Memory B cell (primary cell): ENCODE data around the gene UCP2.
A peak's percentile ranks its signal among the peaks of the same experiment; 100 is the strongest.

Experiments used
- ATAC-seq: fragments of 150-1000 bp; cut with Tn5 transposase; 2 replicates; pipeline ENCODE4 v1.10.0; 2021; ENCODE audit warnings: low read depth, mild to moderate bottlenecking, moderate library complexity
- DNase-seq, 2 donors: peaks; one replicate each; pipeline ENCODE4 v3.0.0; 2022; ENCODE audit warnings: low spot score in 2 of 2
- H3K27ac Mint-ChIP-seq: one replicate; pipeline ENCODE4 v1.8.0; 2022; ENCODE audit warnings: mild to moderate bottlenecking, moderate library complexity, mixed read lengths
- H3K27me3 Mint-ChIP-seq: one replicate; pipeline ENCODE4 v1.8.0; 2022; ENCODE audit warnings: mixed read lengths
- H3K36me3 Mint-ChIP-seq: one replicate; pipeline ENCODE4 v1.8.0; 2022; ENCODE audit warnings: mild to moderate bottlenecking, mixed read lengths
- H3K4me1 Mint-ChIP-seq: one replicate; pipeline ENCODE4 v1.8.0; 2022; ENCODE audit warnings: mixed read lengths
- H3K4me3 Mint-ChIP-seq: one replicate; pipeline ENCODE4 v1.8.0; 2022; ENCODE audit warnings: mild to moderate bottlenecking, moderate library complexity, mixed read lengths
- H3K9me3 Mint-ChIP-seq: one replicate; pipeline ENCODE4 v1.8.0; 2022; ENCODE audit warnings: mixed read lengths

The UCP2 gene

DNA sequence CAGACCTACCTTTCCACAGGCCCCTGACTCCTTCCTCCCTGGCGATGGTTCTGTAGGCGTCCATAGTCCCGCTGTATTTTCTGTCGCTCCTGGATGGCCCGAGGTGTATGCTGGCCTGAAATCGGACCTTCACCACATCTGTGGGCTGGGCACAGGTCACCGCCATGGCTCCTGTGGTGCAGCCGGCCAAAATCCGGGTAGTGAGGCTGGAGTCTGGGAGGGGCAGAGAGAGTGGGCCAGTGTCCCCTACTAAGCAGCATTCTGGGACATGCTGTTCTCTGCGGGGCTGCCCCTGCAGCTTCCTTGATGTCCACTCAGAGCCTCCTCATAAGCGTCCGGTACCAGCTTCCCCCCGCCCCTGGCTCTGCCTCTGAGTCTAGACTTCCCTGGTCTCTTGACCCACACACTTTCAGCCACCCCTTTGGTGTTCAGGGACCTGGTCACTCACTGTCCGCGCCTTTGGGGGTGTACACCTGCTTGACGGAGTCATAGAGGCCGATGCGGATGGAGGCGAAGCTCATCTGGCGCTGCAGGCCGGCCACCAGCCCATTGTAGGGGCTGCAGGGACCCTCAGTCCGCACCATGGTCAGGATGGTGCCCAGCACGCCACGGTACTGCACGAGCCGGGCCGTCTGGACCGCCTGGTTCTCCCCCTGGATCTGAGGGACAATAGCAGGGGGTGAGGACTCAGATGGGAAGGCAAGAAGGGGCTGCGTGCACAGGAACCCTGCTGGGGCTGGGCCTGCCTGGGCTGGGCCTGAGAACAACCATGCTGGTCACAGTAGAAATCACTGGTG is 23.3 kb upstream of the UCP2 start:
- H3K36me3 Mint-ChIP-seq, result peaks cover 6% of the 10 kb centered on the region
- ATAC-seq (no peak), DNase-seq (no peak)
- no peaks in the 10 kb centered on the region for H3K9me3 Mint-ChIP-seq
- peak overlapping the region; percentile 94 for H3K27ac Mint-ChIP-seq
- no peak overlapping the region for H3K4me3 Mint-ChIP-seq
- no peaks in the 10 kb centered on the region for H3K27me3 Mint-ChIP-seq
- peaks cover 25% of the 10 kb centered on the region for H3K4me1 Mint-ChIP-seq

DNA sequence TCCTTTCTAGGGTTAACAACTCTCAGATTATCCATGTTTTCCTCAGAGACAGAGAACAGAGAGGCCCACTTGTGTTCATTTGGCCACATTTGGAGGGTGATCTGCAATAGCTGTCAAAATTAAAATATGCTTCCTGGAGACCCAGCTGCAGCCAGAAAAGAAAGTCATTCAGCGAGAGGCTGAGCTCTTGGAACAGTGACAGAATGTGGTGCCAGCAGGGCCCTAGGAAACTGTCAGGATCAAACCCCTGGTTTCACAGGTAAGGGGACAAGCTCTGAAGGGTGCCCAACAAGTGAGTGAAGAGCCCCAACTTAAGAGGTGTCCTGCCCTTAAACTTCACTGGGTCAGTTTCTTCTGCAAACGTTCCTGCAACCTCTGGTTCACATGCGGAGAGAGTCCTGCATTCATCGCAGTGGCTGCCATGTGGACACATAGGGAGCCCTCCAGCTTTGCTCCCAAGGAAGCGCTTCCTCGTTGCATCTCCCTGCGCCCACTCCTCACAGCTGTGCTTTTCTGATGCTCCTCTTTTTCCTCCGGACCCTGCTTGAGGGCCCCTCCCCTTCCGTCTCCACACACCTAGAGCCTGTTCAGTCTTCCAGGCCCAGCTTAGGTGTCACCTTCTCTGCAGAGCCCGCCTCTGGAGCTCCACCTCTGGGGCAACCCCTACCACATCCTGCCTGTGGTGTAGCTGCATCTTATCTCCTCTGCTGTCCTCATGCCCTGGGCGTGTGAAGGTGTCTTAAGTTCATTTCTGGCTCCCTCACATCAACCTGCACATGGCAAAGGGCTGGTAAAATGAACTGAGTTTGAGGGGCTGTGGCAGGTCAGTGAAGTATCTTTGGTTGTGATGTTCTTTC is 22.3 kb upstream of the UCP2 start:
- Mint-ChIP-seq H3K4me3 (no peak overlapping the region), H3K4me1 (peaks cover 17% of the 10 kb centered on the region), H3K27me3 (no peaks in the 10 kb centered on the region), H3K27ac (peak overlapping the region; percentile 94), H3K9me3 (no peaks in the 10 kb centered on the region), H3K36me3 (peaks cover 6% of the 10 kb centered on the region)
- ATAC-seq (peak; percentile 100), DNase-seq (peak in 1 of 2 donors; percentile 59)

DNA sequence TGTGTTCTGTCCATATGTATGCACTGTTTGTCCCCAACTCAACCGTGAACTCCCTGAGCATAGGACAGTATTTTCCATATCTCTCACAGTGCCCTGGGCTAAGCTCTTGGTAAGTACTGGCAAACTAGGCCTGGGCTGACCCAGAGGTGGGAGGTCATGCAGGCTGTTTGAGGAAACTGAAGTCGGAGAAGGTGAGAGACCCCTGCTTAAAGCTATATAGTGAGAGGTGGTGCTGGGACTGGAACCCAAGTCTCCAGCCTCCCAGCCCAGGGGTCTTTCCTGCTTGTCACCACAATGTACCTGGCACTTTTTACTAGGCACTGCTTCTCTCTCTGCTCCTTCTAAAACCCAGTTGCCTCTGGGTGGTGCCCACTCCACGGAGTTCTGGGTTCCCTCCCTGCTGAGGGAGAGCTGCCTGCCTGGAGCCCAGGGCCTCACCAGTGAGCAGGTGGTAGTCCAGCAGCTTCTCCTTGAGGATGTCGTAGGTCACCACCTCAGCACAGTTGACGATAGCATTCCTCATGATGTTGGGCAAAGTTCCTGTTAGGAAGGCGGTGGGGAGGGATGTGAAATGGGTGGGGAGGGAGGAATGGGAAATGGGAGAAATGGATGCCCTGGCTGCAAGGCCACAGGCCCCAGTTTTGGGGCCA is 21.5 kb upstream of the UCP2 start:
- Mint-ChIP-seq H3K9me3 (no peaks in the 10 kb centered on the region), H3K4me3 (no peak overlapping the region), H3K4me1 (peaks cover 21% of the 10 kb centered on the region), H3K36me3 (peaks cover 6% of the 10 kb centered on the region), H3K27me3 (no peaks in the 10 kb centered on the region), H3K27ac (peak overlapping the region; percentile 84)
- no peak for DNase-seq
- ATAC-seq, result no peak

DNA sequence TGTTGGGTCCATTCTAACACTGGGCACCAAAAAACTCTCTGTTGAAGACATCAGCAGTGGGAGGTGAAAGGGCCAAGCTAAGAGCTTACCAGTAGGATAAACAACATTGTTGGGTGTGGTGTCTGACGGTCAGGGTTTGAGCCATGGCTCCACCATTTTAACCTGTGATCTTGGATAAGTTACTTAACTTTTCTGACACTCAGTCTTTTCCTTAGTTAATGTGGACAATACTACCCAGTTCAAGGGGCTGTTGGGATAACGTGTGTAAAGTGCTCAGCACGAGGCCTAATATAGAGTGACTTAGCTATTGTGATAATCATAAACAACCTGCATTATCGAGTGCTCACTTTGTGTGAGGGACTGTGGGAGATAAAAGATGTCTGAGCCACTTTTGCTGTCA is 20.2 kb upstream of the UCP2 start:
- H3K27ac Mint-ChIP-seq, result peak overlapping the region; percentile 84
- no peak overlapping the region for H3K4me3 Mint-ChIP-seq
- no peak for DNase-seq
- H3K4me1 Mint-ChIP-seq, result peaks cover 18% of the 10 kb centered on the region
- no peak for ATAC-seq
- H3K36me3 Mint-ChIP-seq, result peaks cover 6% of the 10 kb centered on the region
- H3K9me3 Mint-ChIP-seq, result no peaks in the 10 kb centered on the region
- H3K27me3 Mint-ChIP-seq, result no peaks in the 10 kb centered on the region

DNA sequence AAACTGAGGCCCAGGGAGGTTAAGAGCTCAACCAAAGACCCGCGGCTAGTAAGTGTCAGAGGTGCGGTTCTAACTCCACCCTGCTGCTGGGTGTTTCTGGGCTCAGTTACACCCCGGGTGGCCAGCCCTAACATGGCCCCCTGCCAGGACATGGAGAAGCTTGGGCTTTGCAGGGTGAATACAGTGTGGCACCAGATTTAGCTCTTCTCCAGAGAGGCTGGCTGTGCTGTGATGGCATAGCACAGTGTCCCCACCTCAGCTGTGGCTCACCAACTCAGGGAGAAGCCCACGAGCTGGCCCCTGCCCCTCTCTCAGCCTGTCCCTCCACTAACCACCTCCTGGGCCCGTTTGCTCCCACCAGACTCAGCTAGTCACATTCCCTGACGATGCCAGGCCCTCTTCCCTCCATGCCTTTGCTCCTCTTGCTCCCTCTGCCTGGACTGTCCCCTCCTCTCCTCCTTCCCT is 19.2 kb upstream of the UCP2 start:
- no peak overlapping the region for H3K4me3 Mint-ChIP-seq
- H3K4me1 Mint-ChIP-seq, result peaks cover 24% of the 10 kb centered on the region
- DNase-seq (no peak), ATAC-seq (no peak)
- peak overlapping the region; percentile 84 for H3K27ac Mint-ChIP-seq
- H3K27me3 Mint-ChIP-seq, result no peaks in the 10 kb centered on the region
- H3K9me3 Mint-ChIP-seq, result no peaks in the 10 kb centered on the region
- H3K36me3 Mint-ChIP-seq, result peaks cover 6% of the 10 kb centered on the region

DNA sequence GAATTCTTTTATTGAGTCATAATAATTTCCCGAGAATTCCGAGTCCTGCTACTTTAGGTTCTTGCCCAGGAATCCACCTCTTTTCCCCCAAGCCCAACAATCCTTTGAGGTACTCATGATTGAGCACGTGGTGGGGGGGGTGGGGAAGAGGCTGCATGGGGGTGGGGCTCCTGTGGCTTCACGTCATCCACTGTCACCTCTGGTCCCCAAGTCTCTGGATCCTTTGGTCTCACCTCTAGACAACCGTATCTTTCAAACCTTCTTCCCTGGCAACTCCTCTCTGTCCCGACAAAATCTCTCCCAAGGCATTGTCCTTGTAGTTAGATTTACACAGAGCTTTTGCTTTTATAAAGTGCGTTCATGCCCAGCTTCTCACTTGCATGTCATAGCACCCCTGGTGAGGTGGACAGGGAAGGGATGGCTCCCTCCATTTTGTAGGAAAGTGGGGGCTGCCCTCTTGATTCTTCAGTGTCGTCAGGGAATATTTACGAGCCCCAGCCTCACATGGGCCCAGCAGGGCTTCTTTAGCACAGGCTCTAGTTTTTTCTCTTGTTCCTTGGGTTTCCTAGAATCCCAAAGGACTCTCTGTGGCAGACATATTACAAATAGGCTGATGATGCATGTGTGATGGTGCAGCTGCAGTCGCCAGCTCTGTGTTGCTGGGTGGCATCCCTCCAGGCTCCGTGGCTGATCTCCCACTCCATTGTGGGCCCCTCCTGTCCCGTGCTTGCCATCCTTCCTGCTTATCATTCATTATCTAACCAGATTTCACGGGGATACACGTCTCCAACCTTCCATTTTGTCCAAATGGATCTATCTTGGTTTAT is 17.9 kb upstream of the UCP2 start:
- peaks cover 26% of the 10 kb centered on the region for H3K4me1 Mint-ChIP-seq
- ATAC-seq, result no peak
- no peak for DNase-seq
- H3K27me3 Mint-ChIP-seq, result no peaks in the 10 kb centered on the region
- peak overlapping the region; percentile 100 for H3K27ac Mint-ChIP-seq
- no peak overlapping the region for H3K4me3 Mint-ChIP-seq
- H3K36me3 Mint-ChIP-seq, result peaks cover 6% of the 10 kb centered on the region
- H3K9me3 Mint-ChIP-seq, result no peaks in the 10 kb centered on the region

DNA sequence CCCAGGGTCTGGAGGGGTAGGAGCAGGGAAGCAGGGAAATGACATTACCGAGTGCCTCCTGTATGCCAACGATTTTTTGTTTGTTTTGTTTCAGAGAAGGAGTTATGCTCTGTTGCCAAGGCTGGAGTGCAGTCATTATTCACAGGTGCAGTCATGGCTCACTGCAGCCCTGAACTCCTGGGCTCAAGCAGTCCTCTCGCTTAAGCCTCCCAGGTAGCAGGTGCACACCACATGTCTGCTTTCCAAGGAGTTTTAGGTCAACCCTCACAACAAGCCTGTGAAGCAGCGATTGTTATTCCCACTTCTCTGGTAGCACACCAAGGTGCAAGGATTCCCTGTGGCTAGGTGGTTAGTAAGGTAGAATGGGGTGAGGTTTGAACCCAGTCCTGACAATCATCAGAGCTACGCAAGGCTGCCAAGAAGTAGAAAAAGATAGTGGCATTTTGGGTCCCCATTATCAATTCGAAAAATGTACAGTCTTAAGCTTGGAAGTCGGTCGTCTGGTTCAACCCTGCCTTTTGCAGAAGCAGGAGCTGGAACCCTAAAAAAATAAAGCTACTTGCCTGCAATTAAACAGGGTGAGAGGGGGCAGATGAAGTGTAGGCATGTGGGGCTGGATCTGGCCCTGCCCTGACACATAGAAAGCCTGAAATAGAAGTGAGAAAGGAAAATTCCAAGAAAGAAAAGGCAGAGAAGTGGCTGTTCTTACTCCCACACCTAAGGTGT is 17.1 kb upstream of the UCP2 start:
- ATAC-seq (peak; percentile 48), DNase-seq (no peak)
- H3K9me3 Mint-ChIP-seq, result no peaks in the 10 kb centered on the region
- peak overlapping the region; percentile 100 for H3K27ac Mint-ChIP-seq
- H3K4me3 Mint-ChIP-seq, result peak overlapping the region; percentile 53
- H3K27me3 Mint-ChIP-seq, result no peaks in the 10 kb centered on the region
- peaks cover 24% of the 10 kb centered on the region for H3K4me1 Mint-ChIP-seq
- peaks cover 4% of the 10 kb centered on the region for H3K36me3 Mint-ChIP-seq

DNA sequence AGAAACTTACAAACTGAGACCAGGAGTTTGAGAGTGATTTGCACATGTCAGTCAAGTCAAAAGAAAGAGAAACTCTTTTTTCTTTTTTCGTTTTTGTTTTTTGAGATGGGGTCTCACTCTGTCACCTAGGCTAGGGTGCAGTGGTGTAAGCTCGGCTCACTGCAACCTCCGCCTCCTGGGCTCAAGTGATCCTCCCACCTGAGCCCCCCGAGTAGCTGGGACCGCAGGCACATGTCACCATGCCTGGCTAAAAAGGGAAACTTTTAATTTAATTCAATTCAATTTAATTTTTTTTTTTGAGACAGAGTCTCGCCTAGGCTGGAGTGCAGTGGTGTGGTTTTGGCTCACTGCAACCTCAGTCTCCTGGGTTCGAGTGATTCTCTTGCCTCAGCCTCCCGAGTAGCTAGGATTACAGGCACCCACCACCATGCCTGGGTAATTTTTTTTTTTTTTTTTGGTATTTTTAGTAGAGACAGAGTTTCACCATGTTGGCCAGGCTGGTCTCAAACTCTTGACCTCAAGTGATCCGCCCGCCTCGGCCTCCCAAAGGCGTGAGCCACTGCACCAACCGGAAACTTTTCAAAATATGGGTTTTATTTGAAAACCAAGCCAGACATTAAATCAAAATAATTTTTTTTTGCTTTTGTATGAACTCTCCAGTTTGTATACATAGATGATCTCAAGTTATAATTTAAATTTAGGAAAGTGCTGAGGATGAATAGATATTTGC is 16.4 kb upstream of the UCP2 start:
- H3K27ac Mint-ChIP-seq, result peak overlapping the region; percentile 100

DNA sequence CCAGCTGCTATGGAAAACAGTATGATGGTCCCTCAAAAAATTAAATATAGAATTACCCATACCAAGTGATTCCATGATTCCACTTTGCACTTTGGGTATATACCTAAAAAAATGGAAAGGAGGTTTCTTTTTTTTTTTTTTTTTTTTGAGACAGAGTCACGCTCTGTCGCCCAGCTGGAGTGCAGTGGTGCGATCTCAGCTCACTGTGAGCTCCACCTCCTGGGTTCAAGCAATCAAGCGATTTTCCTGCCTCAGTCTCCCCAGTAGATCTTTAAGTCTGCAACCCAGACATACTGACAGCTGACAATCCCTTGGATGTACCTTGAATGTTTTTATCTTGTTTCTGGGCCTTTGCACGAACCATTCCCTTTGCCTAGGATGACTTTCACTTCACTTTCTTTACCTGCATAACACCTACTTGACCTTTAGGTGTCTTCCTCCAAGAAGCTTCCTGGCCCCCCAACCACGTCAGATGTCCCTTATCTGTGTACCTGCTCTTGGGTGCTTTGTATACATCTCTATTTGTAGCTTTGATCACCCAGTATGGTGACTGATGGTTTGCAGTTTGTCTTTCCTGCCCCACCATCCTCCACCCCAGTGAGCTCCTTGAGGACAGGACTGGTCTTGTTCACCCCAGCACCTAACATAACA is 14.6 kb upstream of the UCP2 start:
- H3K27me3 Mint-ChIP-seq, result no peaks in the 10 kb centered on the region

More for the DNA sequence above, 16.4 kb upstream of the UCP2 start:
- Mint-ChIP-seq H3K4me1 (peaks cover 24% of the 10 kb centered on the region), H3K36me3 (peaks cover 4% of the 10 kb centered on the region), H3K27me3 (no peaks in the 10 kb centered on the region), H3K4me3 (peak overlapping the region; percentile 53), H3K9me3 (no peaks in the 10 kb centered on the region)
- ATAC-seq (no peak), DNase-seq (no peak)

DNA sequence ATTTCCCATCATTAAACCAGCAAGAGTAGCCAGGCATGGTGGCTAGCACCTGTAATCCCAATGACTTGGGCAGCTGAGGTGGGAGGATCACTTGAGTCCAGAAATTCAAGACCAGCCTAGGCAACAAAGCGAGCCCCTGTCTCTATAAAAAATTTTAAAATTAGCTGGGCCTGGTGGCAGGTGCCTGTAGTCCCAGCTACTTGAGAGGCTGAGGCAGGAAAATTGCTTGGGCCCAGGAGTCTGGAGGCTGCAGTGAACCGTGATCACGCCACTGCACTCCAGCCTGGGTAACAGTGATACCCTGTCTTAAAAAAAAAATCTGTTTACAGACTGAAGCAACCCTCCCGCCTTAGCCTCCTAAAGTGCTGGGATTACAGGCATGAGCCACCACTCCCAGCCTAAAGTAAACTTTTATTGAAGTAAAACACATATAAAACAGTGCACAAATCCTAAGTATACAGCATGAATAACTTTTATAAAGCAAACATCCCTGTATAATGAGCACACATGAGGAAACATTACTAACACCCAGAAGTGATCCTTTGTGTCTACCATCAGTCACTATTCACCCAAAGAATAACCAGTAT is 13.6 kb upstream of the UCP2 start:
- ATAC-seq, result no peak
- peaks cover 37% of the 10 kb centered on the region for H3K4me1 Mint-ChIP-seq

More for the DNA sequence above, 14.6 kb upstream of the UCP2 start:
- no peaks in the 10 kb centered on the region for H3K9me3 Mint-ChIP-seq
- H3K36me3 Mint-ChIP-seq, result no peaks in the 10 kb centered on the region
- DNase-seq (no peak), ATAC-seq (peak; percentile 26)
- peak overlapping the region; percentile 100 for H3K27ac Mint-ChIP-seq
- peak overlapping the region; percentile 33 for H3K4me3 Mint-ChIP-seq
- H3K4me1 Mint-ChIP-seq, result peaks cover 30% of the 10 kb centered on the region

DNA sequence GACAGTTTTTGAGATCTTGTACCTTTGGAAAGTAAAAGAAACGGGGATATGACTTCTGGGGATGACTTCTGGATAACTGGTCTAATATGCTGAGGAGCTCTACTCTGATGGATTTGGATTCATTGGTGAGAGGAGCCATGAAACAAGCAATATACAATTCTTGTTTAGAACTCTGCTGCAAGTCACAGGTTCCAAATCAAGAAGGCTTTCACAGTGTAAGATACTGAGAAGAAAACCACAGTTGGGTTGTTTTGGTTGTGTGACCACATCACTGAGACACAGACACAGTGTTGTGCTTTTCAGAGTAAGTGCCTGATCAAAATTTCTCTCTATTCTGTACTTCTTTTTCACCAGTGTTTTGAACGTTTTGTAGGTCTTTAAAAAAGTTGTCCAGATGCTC is 13.1 kb upstream of the UCP2 start:
- peaks cover 40% of the 10 kb centered on the region for H3K4me1 Mint-ChIP-seq
- DNase-seq, result no peak
- no peaks in the 10 kb centered on the region for H3K9me3 Mint-ChIP-seq
- H3K36me3 Mint-ChIP-seq, result no peaks in the 10 kb centered on the region
- peak overlapping the region; percentile 100 for H3K27ac Mint-ChIP-seq
- no peaks in the 10 kb centered on the region for H3K27me3 Mint-ChIP-seq
- H3K4me3 Mint-ChIP-seq, result peak overlapping the region; percentile 52
- ATAC-seq, result peak; percentile 54

More for the DNA sequence above, 13.6 kb upstream of the UCP2 start:
- Mint-ChIP-seq H3K27me3 (no peaks in the 10 kb centered on the region), H3K36me3 (no peaks in the 10 kb centered on the region), H3K4me3 (peak overlapping the region; percentile 52), H3K9me3 (no peaks in the 10 kb centered on the region), H3K27ac (peak overlapping the region; percentile 100)
- DNase-seq, result no peak

DNA sequence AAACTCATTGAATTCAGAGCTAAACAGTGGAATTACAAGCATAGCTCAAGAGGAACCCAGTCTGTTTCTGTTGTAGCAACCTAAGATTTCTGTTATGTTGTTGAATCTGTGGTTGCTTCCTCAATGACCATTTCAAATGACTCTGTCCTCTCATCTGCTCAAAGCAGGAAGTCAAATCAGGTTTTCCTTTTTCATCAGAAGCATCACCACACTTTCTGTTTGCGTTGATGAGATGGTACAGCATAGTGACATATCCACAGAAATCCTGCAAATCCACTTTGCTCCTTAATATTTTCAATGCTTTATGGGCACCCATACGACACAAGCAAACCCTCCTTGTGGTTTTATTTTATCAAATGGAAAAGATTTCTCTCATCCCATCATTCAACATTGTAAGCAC is 12.6 kb upstream of the UCP2 start:
- no peaks in the 10 kb centered on the region for H3K9me3 Mint-ChIP-seq
- peaks cover 40% of the 10 kb centered on the region for H3K4me1 Mint-ChIP-seq
- peak overlapping the region; percentile 100 for H3K27ac Mint-ChIP-seq

More for the DNA sequence above, 12.6 kb upstream of the UCP2 start:
- Mint-ChIP-seq H3K36me3 (no peaks in the 10 kb centered on the region), H3K4me3 (peak overlapping the region; percentile 52), H3K27me3 (no peaks in the 10 kb centered on the region)
- DNase-seq (peak in 1 of 2 donors; percentile 72), ATAC-seq (peak; percentile 71)
